ENCODE results near the gene TMCC1.
"Not testable (repeated sequence)": the region's sequence is repeated elsewhere in the genome, so short reads cannot be mapped to it uniquely, and the experiment has no call there.

The TMCC1 gene

DNA sequence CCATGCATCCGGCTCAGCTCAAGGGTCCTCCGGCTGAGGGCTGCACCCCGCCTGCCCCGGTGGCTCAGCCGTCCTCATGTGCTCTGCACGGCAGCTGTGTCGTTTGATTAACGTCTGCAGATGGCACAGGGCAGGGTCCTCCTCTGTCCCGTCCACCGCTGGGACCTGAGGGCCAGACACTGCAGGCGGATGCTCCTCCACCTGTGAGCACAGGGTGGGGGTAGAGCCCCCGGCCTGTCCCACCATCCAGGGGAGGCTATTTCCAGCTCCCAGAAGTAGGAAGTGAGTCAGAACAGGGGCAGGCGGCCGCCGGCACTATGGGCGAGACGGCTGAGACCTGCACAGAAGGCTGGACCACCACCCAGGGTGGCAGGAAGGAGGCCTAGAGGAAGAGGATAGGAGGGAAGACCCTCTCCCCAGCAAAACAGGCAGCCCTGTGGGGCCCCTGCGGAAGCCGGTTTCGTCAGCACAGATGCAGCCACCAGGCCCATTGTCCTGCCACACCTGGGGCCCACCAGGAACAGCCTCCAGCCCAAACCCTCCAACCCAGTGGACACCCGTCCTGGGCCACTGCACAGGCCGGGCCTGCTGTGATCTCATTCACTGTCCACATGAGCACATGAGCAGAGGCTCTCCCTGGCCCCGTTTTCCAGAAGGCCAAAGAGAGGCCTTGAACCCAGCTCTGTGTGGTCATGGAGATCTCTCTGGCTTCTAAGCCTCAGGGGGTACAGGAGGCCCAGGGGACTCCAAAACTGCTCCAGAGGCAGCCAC, 274.4 kb downstream of the TMCC1 start:
- DNase-seq, result no peak

DNA sequence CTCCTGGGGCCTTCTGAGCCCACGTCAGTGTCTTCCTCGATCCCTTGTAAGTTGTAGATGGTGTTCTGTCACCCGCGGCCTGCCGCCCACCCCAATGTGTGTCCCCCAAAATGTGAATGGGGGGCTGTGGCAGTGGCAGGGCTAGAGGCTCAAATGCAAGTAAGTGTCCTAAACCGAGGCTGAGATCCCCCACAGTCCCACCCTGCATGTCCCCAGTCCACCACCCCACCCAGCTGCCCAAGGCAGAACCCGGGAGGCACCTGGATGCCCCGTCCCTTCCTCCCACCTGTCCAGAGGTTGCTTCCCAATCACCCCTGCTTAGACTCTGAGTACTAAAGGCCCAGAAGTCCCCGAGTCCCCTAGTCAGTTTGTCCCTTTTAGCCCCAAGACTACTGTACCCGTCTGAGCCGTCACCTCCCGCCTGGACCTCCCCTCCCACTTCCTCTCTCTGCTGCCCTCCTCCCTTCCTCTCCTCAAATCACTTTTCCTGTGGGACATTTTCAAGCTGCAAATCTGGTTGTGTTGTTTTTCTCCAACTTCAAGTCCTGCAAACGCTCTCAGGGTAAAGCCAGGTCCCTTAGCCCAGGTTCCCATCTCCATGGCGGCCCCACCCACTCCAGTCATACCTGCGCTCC, 275.2 kb downstream of the TMCC1 start:
- no peak for DNase-seq

- DNase-seq, result no peak
These were observed 275.9 kb downstream of the TMCC1 start for GRCh38 chr3:129617381-129618185.

DNA sequence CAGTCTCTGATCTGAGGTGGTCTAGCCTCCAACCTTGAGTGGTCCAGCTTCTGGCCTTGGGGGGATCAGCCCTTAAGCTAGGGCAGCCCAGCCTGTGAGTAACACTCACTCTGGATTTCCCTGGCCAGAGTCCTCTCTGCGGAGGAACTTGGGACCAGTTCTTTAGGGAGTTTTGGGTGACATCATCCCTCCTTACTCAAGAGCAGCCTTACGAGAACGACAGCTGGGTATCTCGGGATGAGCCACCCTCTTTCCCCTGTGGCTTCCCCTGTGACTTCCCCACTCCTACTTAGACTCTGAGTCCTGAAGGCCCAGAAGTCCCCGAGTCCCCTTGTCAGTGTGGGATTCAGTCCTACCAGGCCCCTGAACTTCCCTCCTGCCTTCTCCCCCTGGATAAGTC, 276.8 kb downstream of the TMCC1 start:
- DNase-seq, result no peak

DNA sequence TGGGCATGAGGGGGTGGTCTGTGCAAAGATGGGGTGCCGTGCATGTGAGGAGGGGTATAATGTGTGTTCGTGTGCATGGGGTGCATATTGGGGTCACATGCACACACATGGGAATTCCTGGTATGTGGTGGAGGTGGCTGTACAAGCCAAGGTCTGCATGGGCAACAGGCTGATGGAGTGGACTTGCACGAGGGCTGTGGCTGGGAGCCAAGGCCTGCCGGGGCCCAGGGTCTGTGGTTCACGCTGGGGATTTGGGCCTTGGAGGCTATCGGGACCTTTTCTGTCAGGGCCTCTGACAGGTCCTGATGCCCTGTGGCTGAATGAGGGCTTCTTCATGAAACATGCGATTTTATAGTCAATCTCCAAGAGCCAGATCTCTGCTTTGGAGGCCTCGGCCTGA, 277.2 kb downstream of the TMCC1 start:
- no peak for DNase-seq

DNA sequence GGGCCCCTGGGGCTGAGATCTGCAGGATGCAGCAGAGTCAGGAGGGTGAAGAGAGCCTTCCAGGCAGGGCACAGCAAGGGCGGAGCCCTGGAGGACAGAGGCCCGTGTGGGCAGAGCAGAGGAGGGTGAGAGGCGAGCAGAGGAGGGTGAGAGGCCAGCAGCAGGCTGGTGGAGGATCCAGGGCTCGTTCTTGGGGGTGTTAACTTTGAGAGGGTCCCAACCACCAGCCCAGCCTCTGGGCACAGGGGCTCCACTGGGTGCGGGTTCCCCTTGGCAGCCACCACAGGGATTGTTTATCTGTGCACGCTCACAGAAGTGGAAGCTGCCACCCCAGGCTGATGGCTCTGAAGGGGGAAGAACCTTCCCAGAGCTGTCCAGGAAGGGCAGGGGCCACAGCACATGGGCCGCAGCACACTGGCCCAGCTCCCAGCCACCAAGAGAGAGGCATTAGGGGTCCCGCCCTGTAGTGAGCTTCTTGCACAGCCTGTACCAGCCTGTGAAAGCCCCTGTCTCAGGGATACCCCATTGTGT, 277.7 kb downstream of the TMCC1 start:
- no peak for DNase-seq

- DNase-seq, result no peak
These were observed 278.6 kb downstream of the TMCC1 start for GRCh38 chr3:129614927-129615363.

DNA sequence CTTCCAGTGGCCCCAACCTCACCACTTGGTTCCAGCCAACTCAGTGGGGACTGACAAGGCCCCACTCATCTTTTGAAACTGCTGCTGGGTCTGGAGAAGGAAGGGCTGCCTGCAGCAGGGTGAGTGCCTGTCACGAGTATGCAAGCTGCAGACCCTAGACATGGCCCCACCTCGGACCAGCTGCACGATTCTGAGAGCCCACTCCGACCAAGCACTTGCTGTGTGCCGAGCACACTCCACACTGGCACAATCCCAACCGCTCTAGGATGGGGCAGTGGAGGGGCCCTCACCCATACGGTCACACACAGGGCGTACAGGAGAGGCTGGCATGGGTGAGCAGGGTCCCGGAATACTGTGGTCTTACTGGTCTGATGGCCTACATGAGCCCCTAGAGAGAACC, 279.1 kb downstream of the TMCC1 start:
- DNase-seq, result no peak

- no peak for DNase-seq
These were observed 280.2 kb downstream of the TMCC1 start for GRCh38 chr3:129613367-129613740.

DNA sequence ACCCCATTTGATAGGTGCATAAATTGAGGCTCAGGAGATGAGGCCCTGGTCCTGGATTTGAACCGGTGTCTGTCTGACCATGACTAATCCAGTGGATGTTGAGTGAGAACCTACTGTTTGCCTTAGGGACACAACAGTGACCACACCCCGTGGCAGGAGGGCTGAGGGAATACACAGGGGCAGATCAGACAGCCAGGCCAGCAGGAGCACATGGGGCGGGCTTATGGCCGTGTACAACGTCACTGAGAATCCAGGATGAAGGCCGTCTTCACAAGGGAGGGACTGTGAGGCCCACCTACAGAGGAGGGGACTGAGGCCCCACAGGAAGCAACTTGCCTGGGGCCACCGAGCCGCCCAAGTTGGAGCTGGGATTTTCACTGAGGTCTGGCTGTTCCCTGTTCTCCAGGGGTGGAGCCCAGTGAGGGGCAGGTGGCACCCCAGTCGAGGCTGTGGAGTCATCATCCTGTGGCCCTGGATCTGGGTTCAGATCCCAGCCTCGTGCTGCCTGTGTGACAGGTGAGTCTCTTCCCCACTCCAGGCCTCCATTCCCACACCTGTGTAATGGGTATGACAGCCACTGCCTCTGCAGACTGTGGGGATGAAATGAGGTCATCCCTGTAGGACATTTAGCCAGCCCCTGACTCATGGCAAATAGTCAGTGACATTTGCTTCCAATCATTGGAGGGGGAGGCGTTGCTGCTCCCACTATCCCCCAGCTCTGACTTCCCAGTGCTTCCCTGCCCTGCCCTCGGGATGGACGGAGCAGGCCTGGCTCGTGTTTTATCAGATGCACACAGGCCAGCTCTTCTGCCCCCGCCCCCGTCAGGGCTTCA, 280.8 kb downstream of the TMCC1 start:
- no peak for DNase-seq

DNA sequence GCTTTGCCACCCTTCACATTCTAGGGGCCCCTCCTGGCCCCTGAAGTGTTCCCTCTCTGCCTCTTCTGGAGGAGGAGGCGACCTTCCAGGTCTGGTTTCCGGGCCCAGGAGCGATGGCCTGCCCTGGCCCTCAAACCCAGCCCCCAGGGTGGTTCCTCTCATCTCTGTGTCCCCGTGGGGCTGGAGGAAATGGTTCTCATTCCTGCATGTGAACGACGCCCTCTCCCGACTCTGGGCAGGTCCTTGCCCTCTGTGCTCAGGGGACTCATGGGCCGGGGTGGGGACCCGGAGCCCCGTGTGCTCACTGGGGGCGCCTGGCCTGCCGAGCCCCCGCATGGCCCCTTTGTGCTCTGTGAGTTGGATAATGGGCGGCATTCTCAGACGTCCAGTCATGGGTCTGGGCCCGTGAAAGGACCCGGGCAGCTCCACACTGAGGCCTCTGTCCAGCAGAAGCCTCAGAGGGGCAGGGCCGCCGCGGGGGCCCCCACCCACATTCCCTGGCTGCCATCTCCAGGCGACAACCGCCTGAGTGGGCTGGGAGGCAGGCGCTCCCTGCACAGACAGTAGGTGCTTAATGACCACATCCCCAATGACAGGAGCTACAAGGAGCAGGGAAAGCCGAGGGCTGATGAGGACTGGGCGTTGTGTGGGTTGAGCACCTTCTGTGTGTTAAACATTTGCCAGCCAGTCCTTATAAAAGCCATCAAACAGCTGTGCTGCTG, 281.5 kb downstream of the TMCC1 start:
- no peak for DNase-seq

- no peak for DNase-seq
These were observed 282.1 kb downstream of the TMCC1 start for GRCh38 chr3:129611446-129611800.

DNA sequence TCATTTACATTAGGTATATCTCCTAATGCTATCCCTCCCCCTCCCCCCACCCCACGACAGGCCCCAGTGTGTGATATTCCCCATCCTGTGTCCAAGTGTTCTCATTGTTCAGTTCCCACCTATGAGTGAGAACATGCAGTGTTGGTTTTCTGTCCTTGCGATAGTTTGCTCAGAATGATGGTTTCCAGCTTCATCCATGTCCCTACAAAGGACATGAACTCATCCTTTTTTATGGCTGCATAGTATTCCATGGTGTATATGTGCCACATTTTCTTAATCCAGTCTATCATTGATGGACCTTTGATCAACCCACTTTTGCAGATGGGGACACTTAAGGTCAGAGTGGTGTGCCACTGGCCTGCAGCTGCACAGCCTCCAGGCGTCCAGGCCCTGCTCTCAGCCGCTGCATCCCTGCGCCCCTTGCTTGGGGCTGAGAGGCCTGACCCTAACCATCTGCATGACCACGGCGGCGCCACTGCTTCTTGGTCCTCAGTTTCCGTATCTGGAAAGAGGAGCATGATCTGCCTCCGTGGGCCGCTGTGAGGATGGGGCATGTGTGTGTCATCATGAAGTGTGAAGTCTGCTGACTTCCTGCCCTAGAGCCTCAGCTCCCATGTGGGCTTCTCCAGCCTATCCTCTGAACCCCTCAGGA, 282.6 kb downstream of the TMCC1 start:
- DNase-seq, result not testable (repeated sequence)

- DNase-seq, result no peak
These were observed 283.2 kb downstream of the TMCC1 start for GRCh38 chr3:129610276-129610675.

GRCh38 chr3:129609591-129610182, 283.8 kb downstream of the TMCC1 start:
- DNase-seq, result no peak

DNA sequence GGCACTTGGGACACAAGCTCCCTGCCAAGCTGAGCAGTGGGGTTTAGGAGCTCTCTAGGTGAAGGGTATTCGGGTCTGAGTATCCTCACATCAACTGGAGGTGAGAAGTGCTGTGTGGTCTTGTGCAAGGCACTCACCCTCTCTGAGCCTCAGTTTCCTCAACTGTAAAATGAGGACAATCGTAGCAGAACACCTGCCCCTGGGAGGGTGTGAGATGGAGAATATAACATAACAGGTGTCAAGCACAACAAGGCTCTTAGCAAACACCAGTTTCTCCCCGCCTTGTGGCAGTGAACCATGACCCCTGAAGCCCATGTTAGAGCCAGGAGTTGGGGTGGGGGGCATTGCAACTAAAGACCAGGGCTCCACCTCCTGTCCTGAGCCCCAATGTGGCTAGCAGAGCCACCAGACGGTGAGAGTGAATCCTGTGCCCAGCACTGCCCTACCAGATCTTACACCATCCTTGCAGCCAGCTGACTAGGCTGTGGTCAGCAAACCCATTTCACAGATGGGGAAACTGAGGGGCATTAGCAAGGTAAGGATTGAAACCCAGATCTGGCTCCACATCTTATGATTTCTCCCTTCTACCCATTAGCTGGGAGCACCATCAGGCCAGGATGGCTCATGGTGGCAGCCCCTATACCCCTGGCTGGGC, 284.4 kb downstream of the TMCC1 start:
- no peak for DNase-seq

- no peak for DNase-seq
These were observed 285.2 kb downstream of the TMCC1 start for GRCh38 chr3:129608087-129608935.

DNA sequence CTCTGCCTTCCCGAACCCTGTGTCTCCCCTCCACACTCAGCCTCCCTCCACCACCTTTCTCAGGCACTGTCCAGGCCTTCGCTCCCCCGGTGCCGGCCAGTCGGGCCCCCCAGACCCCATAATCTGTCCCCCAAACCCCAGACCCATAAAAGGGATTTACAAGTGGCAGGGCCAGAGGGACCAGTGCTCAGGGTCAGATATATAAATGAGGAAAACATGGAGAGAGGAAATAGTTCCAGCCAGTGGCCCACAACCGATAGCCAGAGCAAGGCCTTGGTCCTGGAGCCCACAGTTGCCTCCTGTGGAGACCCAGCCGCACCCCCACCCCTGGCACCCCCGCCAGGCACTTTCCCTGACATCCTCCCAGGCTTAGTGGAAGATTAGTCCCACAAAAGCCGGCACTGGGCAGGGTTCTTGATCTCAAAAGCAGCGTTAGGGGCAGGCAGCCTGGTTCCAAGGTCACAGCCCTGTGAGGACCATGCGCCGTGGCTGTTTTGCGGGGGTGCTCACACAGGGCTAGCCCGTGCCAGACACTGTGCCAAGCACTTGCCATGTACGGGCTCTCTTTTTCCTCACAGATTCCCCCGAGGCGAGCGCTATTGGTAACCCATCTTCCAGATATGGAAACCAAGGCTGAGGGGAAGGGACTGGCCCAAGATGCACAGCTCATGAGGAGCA, 286.0 kb downstream of the TMCC1 start:
- no peak for DNase-seq
